Fibroblast of upper back skin (primary cell): ENCODE results near the gene SELENOW.
"Not testable (repeated sequence)": the region's sequence is repeated elsewhere in the genome, so short reads cannot be mapped to it uniquely, and the experiment has no call there.

Source experiments
- DNase-seq: peaks from one replicate; pipeline ENCODE4 v3.0.0-alpha.2; 2013

Gene SELENOW

GRCh38 chr19:47778049-47778953, at the start of gene SELENOW:
Gene SELENOW, plus strand, starts transcription at chr19:47778703. Its CDS starts 83 bp downstream, at chr19:47778786.
- peak; percentile 67 for DNase-seq

GRCh38 chr19:47729468-47729798, 49.1 kb upstream of the SELENOW start:
- peak; percentile 89 for DNase-seq

- no peak for DNase-seq
Observed at GRCh38 chr19:47729799-47730520, 48.5 kb upstream of the SELENOW start.

GRCh38 chr19:47730521-47730889, 48.0 kb upstream of the SELENOW start:
- DNase-seq = no peak

- DNase-seq = no peak
Observed at GRCh38 chr19:47730910-47731309, 47.6 kb upstream of the SELENOW start.

GRCh38 chr19:47735131-47735530, 43.4 kb upstream of the SELENOW start:
- DNase-seq = no peak

GRCh38 chr19:47740866-47741519, 37.5 kb upstream of the SELENOW start:
- DNase-seq = no peak

GRCh38 chr19:47741544-47742140, 36.9 kb upstream of the SELENOW start:
- DNase-seq = no peak

- DNase-seq = no peak
Observed at GRCh38 chr19:47742634-47743033, 35.9 kb upstream of the SELENOW start.

- DNase-seq = peak; percentile 97
Observed at GRCh38 chr19:47745010-47745901, 33.2 kb upstream of the SELENOW start, which contains the start of gene NOP53. Gene NOP53, plus strand, starts transcription at chr19:47745546. Its CDS starts 14 bp downstream, at chr19:47745560.

GRCh38 chr19:47746129-47746528, 32.4 kb upstream of the SELENOW start:
- DNase-seq = not testable (repeated sequence)

GRCh38 chr19:47749326-47749725, 29.2 kb upstream of the SELENOW start:
- DNase-seq = no peak

- DNase-seq = no peak
Observed at GRCh38 chr19:47750752-47751151, 27.8 kb upstream of the SELENOW start.

- DNase-seq = no peak
Observed at GRCh38 chr19:47752440-47753211, 25.9 kb upstream of the SELENOW start.

GRCh38 chr19:47754206-47755064, 24.1 kb upstream of the SELENOW start:
- DNase-seq = no peak

GRCh38 chr19:47755065-47755761, 23.3 kb upstream of the SELENOW start:
- DNase-seq = no peak

GRCh38 chr19:47755762-47756626, 22.5 kb upstream of the SELENOW start:
- no peak for DNase-seq

- no peak for DNase-seq
Observed at GRCh38 chr19:47756627-47756929, 21.9 kb upstream of the SELENOW start.
